ENCODE results near the gene DARS2.

GRCh38 chr1:173856014-173856413 is 31.5 kb downstream of the DARS2 start:
- TF ChIP-seq POLR2AphosphoS5 (IDR thresholded peaks at IDR 0.05; ENCODE audit: low read depth, low read length) (no peak), CEBPB (IDR thresholded peaks at IDR 0.05; ENCODE audit: low read depth) (no peak), CTCF (IDR thresholded peaks at IDR 0.05 in 2 of 3, conservative IDR thresholded peaks at IDR 0.05 in 1 of 3; ENCODE audit: borderline replicate concordance in 1 of 3, insufficient read depth in 1 of 3, low read depth in 2 of 3, low read length in 2 of 3) (no peak), POLR2A (IDR thresholded peaks at IDR 0.05; ENCODE audit: borderline replicate concordance, extremely low read depth, insufficient read depth, insufficient read length) (no peak)

Measured in HCT116 (cell line).